ENCODE results near the gene SPARC.
"Not testable (repeated sequence)": the region's sequence is repeated elsewhere in the genome, so short reads cannot be mapped to it uniquely, and the experiment has no call there.

Gene SPARC

GRCh38 chr5:151700296-151700695 lies 13.6 kb upstream of the SPARC start:
- no peak for DNase-seq (ENCODE audit: low spot score)

GRCh38 chr5:151699071-151699901 lies 12.6 kb upstream of the SPARC start:
- DNase-seq (ENCODE audit: low spot score): no peak

GRCh38 chr5:151698081-151698480 lies 11.4 kb upstream of the SPARC start:
- DNase-seq (ENCODE audit: low spot score): not testable (repeated sequence)

GRCh38 chr5:151697452-151697851 lies 10.7 kb upstream of the SPARC start:
- DNase-seq (ENCODE audit: low spot score): no peak

- no peak for DNase-seq (ENCODE audit: low spot score)
Measured at GRCh38 chr5:151696470-151697061, 9.9 kb upstream of the SPARC start.

- DNase-seq (ENCODE audit: low spot score): no peak
Measured at GRCh38 chr5:151695464-151695863, 8.7 kb upstream of the SPARC start.

- no peak for DNase-seq (ENCODE audit: low spot score)
Measured at GRCh38 chr5:151694035-151694485, 7.3 kb upstream of the SPARC start.

GRCh38 chr5:151692312-151692711 lies 5.6 kb upstream of the SPARC start:
- DNase-seq (ENCODE audit: low spot score): no peak

GRCh38 chr5:151691706-151692105 lies 5.0 kb upstream of the SPARC start:
- no peak for DNase-seq (ENCODE audit: low spot score)

GRCh38 chr5:151689591-151689990 lies 2.9 kb upstream of the SPARC start:
- DNase-seq (ENCODE audit: low spot score): not testable (repeated sequence)

GRCh38 chr5:151688436-151688835 lies 1.7 kb upstream of the SPARC start:
- DNase-seq (ENCODE audit: low spot score): no peak

- no peak for DNase-seq (ENCODE audit: low spot score)
Measured at GRCh38 chr5:151685749-151686673, 704 bp downstream of the SPARC start.

- no peak for DNase-seq (ENCODE audit: low spot score)
Measured at GRCh38 chr5:151684690-151685361, 1.9 kb downstream of the SPARC start.

GRCh38 chr5:151683986-151684588 lies 2.6 kb downstream of the SPARC start:
- no peak for DNase-seq (ENCODE audit: low spot score)

- DNase-seq (ENCODE audit: low spot score): no peak
Measured at GRCh38 chr5:151683444-151683843, 3.3 kb downstream of the SPARC start.

- DNase-seq (ENCODE audit: low spot score): no peak
Measured at GRCh38 chr5:151682751-151683331, 3.9 kb downstream of the SPARC start.

- DNase-seq (ENCODE audit: low spot score): no peak
Measured at GRCh38 chr5:151682240-151682639, 4.5 kb downstream of the SPARC start.

GRCh38 chr5:151680944-151681427 lies 5.7 kb downstream of the SPARC start:
- DNase-seq (ENCODE audit: low spot score): no peak

- not testable (repeated sequence) for DNase-seq (ENCODE audit: low spot score)
Measured at GRCh38 chr5:151680156-151680505, 6.6 kb downstream of the SPARC start.

- DNase-seq (ENCODE audit: low spot score): no peak
Measured at GRCh38 chr5:151679421-151680155, 7.1 kb downstream of the SPARC start.

Data from CD4-positive, alpha-beta T cell treated with Interleukin-15 for 4 hours (primary cell).